Stimulated activated CD4-positive, alpha-beta T cell treated with anti-CD3 and anti-CD28 coated beads, Interleukin-12 subunit alpha, Interleukin-12 subunit beta, amount 100 ng/mL, for 24 hours (primary cell): ENCODE results near the gene PDRG1.
A peak's percentile ranks its signal among the peaks of the same experiment; 100 is the strongest.

Source experiments
- DNase-seq, 2 experiments: peaks; one replicate each; pipeline ENCODE4 v3.0.0-alpha.2; 2020; ENCODE audit warnings: low read depth in 2 of 2

PDRG1 gene

GRCh38 chr20:31951530-31952453 is at the start of gene PDRG1:
TSS of gene PDRG1 (minus strand) at chr20:31952046. CDS start at chr20:31951961, 85 bp downstream.
- peak; percentile 92 to 97 for DNase-seq

GRCh38 chr20:31998246-31998645 is 46.4 kb upstream of the PDRG1 start:
- DNase-seq = no peak

- no peak for DNase-seq
Observed at GRCh38 chr20:31996996-31997395, 45.1 kb upstream of the PDRG1 start.

- no peak for DNase-seq
Observed at GRCh38 chr20:31992086-31992485, 40.2 kb upstream of the PDRG1 start.

- no peak for DNase-seq
Observed at GRCh38 chr20:31991339-31991705, 39.5 kb upstream of the PDRG1 start.

- DNase-seq = no peak
Observed at GRCh38 chr20:31990641-31991338, 38.9 kb upstream of the PDRG1 start.

- no peak for DNase-seq
Observed at GRCh38 chr20:31989030-31989645, 37.3 kb upstream of the PDRG1 start.

GRCh38 chr20:31988430-31989015 is 36.7 kb upstream of the PDRG1 start:
- no peak for DNase-seq

GRCh38 chr20:31987744-31988143 is 35.9 kb upstream of the PDRG1 start:
- DNase-seq = no peak

- no peak for DNase-seq
Observed at GRCh38 chr20:31984981-31985471, 33.2 kb upstream of the PDRG1 start.

GRCh38 chr20:31981784-31982183 is 29.9 kb upstream of the PDRG1 start:
- no peak for DNase-seq

GRCh38 chr20:31979713-31980426 is 28.0 kb upstream of the PDRG1 start:
- DNase-seq = no peak

GRCh38 chr20:31977080-31977479 is 25.2 kb upstream of the PDRG1 start:
- no peak for DNase-seq

GRCh38 chr20:31975874-31976273 is 24.0 kb upstream of the PDRG1 start:
- DNase-seq = no peak

GRCh38 chr20:31974951-31975487 is 23.2 kb upstream of the PDRG1 start:
- DNase-seq = no peak

- no peak for DNase-seq
Observed at GRCh38 chr20:31974296-31974695, 22.4 kb upstream of the PDRG1 start.

GRCh38 chr20:31972471-31973021 is 20.7 kb upstream of the PDRG1 start:
- DNase-seq = no peak

- no peak for DNase-seq
Observed at GRCh38 chr20:31969991-31970390, 18.1 kb upstream of the PDRG1 start.

- peak; percentile 50 to 71 for DNase-seq
Observed at GRCh38 chr20:31968291-31969126, 16.7 kb upstream of the PDRG1 start.

GRCh38 chr20:31967830-31968249 is 16.0 kb upstream of the PDRG1 start, which contains the start of gene XKR7:
TSS of gene XKR7 (plus strand) at chr20:31968151. CDS start at chr20:31968176, 25 bp downstream.
- no peak for DNase-seq
